Esophagus (tissue), 2 donors: Measurements from ENCODE around the gene KDM2A. TPM values are rescaled to one million over a fixed set of nuclear protein-coding genes. Genes with fewer than 3 reads are reported as not detected.

ENCODE experiments used
- H3K27ac ChIP-seq, 2 donors: one replicate each; pipeline ENCODE4 v1.5.1; 2013; ENCODE audit warnings: low read depth in 2 of 2, mild to moderate bottlenecking in 2 of 2, inconsistent platforms in 1 of 2, low read length in 1 of 2, moderate library complexity in 1 of 2
- H3K27me3 ChIP-seq, 2 donors: one replicate each; pipeline ENCODE4 v1.6.1; 2013; ENCODE audit warnings: low read length in 2 of 2, control low read depth in 1 of 2, mild to moderate bottlenecking in 1 of 2; ENCODE audit not compliant: insufficient read depth in 2 of 2, control insufficient read depth in 1 of 2
- H3K36me3 ChIP-seq, 2 donors: one replicate each; pipeline ENCODE4 v1.6.1; 2013; ENCODE audit warnings: low read length in 1 of 2; ENCODE audit not compliant: control insufficient read depth in 2 of 2, insufficient read depth in 2 of 2
- H3K4me1 ChIP-seq, 2 donors: one replicate each; pipeline ENCODE4 v1.6.1; 2013; ENCODE audit warnings: low read length in 1 of 2; ENCODE audit not compliant: control insufficient read depth in 2 of 2, insufficient read depth in 2 of 2
- H3K4me3 ChIP-seq, 2 donors: one replicate each; pipeline ENCODE4 v1.5.1; 2013; ENCODE audit warnings: low read length in 2 of 2, mild to moderate bottlenecking in 2 of 2, low read depth in 1 of 2, moderate library complexity in 1 of 2
- H3K9me3 ChIP-seq, 2 donors: one replicate each; pipeline ENCODE4 v1.6.1; 2013; ENCODE audit warnings: mild to moderate bottlenecking in 2 of 2, low read depth in 1 of 2, low read length in 1 of 2, moderate library complexity in 1 of 2; ENCODE audit not compliant: control insufficient read depth in 2 of 2, insufficient read depth in 1 of 2
- WGBS, 2 donors: extraction: QIAGEN DNeasy Blood & Tissue Kit; methylation state at CpG; one replicate each; pipeline ENCODE4 v1.1.7; 2013; 5-methylcytosine and 5-hydroxymethylcytosine counted together
- polyA plus RNA-seq, 2 donors: library from polyadenylated mRNA; stranded (reverse); fragments of 200-250 nt; gene quantifications; one replicate each; pipeline ENCODE4 v1.2.3, GENCODE V29; 2013
- donor health status: healthy with polysubstance abuse.
- donor health status: Bipolar disorder and iron deficiency.

KDM2A gene
- polyA plus RNA-seq, 2 donors: 36.8 to 54.9 TPM

- Histone ChIP-seq H3K27me3 (no peaks in the 10 kb centered on the region), H3K4me3 (no peak overlapping the region), H3K9me3 (no peaks in the 10 kb centered on the region), H3K36me3 (peaks cover 7 to 39% of the 10 kb centered on the region in 2 donors), H3K4me1 (peaks cover 4 to 39% of the 10 kb centered on the region in 2 donors), H3K27ac (no peak overlapping the region)
- WGBS, 2 donors: 87 to 88% methylated on average over 12 of the region's 12 CpGs
These were observed 188.5 kb downstream of the KDM2A start for GRCh38 chr11:67307545-67308001.

Other genes with a start within 250 kb of the KDM2A start
- 10 to 100 TPM; 18.0 to 24.9 TPM for gene PC, start 160.9 kb upstream of the KDM2A start, polyA plus RNA-seq
- not detected for gene C11orf86, start 144.0 kb upstream of the KDM2A start, polyA plus RNA-seq
- gene SYT12, start 96.1 kb upstream of the KDM2A start, polyA plus RNA-seq: under 1 TPM; 0.53 TPM
- 100 to 1,000 TPM; 194 to 213 TPM for gene RHOD, start 62.4 kb upstream of the KDM2A start, polyA plus RNA-seq
- gene GRK2, start 147.2 kb downstream of the KDM2A start, polyA plus RNA-seq: 10 to 100 TPM; 62.4 to 74.2 TPM
- 10 to 100 TPM; 36.8 to 87.3 TPM for gene ANKRD13D, start 170.0 kb downstream of the KDM2A start, polyA plus RNA-seq
- 10 to 100 TPM; 38.6 to 55.6 TPM for gene SSH3, start 184.3 kb downstream of the KDM2A start, polyA plus RNA-seq
- gene POLD4, start 234.3 kb downstream of the KDM2A start, polyA plus RNA-seq: 100 to 1,000 TPM; 112 to 114 TPM